ENCODE measurements around the gene SLC35E1.

- TF ChIP-seq, protein P1, sequence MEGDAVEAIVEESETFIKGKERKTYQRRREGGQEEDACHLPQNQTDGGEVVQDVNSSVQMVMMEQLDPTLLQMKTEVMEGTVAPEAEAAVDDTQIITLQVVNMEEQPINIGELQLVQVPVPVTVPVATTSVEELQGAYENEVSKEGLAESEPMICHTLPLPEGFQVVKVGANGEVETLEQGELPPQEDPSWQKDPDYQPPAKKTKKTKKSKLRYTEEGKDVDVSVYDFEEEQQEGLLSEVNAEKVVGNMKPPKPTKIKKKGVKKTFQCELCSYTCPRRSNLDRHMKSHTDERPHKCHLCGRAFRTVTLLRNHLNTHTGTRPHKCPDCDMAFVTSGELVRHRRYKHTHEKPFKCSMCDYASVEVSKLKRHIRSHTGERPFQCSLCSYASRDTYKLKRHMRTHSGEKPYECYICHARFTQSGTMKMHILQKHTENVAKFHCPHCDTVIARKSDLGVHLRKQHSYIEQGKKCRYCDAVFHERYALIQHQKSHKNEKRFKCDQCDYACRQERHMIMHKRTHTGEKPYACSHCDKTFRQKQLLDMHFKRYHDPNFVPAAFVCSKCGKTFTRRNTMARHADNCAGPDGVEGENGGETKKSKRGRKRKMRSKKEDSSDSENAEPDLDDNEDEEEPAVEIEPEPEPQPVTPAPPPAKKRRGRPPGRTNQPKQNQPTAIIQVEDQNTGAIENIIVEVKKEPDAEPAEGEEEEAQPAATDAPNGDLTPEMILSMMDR (conservative IDR thresholded peaks at IDR 0.05; ENCODE audit: low read depth, low read length) = no peak
- no peak for TF ChIP-seq EZH2 (IDR thresholded peaks at IDR 0.05; ENCODE audit: borderline replicate concordance, low read depth, low read length, poor library complexity, severe bottlenecking)
These were observed 50.4 kb downstream of the SLC35E1 start for GRCh38 chr19:16521715-16522289.
